HT-29 (cell line): Measurements from ENCODE around the gene TSEN2. TPM values are rescaled to one million over a fixed set of nuclear protein-coding genes. Genes with fewer than 3 reads are reported as not detected.

ENCODE experiments used
- small RNA-seq: library from RNA; depleted of rRNA; stranded (forward); fragments of <200 nt; gene quantifications from one replicate; pipeline ENCODE3, GENCODE V24; 2014
- total RNA-seq: library from RNA; depleted of rRNA; stranded (reverse); fragments of >200 nt; shearing (Covaris generic); gene quantifications from 2 replicates; pipeline ENCODE4 v1.2.3, GENCODE V29; 2014; rRNA removed

Gene TSEN2
- total RNA-seq, 1 experiment from 2014 or later = 22.5 TPM

Small RNA genes within 50 kb of the gene (small RNA-seq; reads per million reads assigned to genes)
- not detected for gene RF00017
- 0.65 reads per million for gene RNA5SP123
- gene RNU6-377P = not detected

Other genes with a start within 250 kb of the TSEN2 start
- 60.2 and 64.8 TPM in 2 replicates for gene PPARG, start 195.4 kb upstream of the TSEN2 start, total RNA-seq
- 0.13 and 0.60 TPM in 2 replicates for gene MKRN2OS, start 61.0 kb downstream of the TSEN2 start, total RNA-seq
- 10.8 and 13.5 TPM in 2 replicates for gene MKRN2, start 72.6 kb downstream of the TSEN2 start, total RNA-seq
- 51.0 and 54.6 TPM in 2 replicates for gene RAF1, start 179.6 kb downstream of the TSEN2 start, total RNA-seq